ENCODE data around the gene CBX8. TPM values are rescaled to one million over a fixed set of nuclear protein-coding genes. Genes with fewer than 3 reads are reported as not detected.

CBX8 gene
- total and polyA plus RNA-seq, 2 of the 13 experiments (the other 11 are each of a cell fraction or from before 2014, with no cell fraction given) = 0.34 to 12.6 TPM

GRCh38 chr17:79818026-79818758 lies 21.3 kb upstream of the CBX8 start (continued):
- TF ChIP-seq, protein P1, sequence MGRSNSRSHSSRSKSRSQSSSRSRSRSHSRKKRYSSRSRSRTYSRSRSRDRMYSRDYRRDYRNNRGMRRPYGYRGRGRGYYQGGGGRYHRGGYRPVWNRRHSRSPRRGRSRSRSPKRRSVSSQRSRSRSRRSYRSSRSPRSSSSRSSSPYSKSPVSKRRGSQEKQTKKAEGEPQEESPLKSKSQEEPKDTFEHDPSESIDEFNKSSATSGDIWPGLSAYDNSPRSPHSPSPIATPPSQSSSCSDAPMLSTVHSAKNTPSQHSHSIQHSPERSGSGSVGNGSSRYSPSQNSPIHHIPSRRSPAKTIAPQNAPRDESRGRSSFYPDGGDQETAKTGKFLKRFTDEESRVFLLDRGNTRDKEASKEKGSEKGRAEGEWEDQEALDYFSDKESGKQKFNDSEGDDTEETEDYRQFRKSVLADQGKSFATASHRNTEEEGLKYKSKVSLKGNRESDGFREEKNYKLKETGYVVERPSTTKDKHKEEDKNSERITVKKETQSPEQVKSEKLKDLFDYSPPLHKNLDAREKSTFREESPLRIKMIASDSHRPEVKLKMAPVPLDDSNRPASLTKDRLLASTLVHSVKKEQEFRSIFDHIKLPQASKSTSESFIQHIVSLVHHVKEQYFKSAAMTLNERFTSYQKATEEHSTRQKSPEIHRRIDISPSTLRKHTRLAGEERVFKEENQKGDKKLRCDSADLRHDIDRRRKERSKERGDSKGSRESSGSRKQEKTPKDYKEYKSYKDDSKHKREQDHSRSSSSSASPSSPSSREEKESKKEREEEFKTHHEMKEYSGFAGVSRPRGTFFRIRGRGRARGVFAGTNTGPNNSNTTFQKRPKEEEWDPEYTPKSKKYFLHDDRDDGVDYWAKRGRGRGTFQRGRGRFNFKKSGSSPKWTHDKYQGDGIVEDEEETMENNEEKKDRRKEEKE (IDR thresholded peaks at IDR 0.05) = no peak
- TF ChIP-seq, protein P2, sequence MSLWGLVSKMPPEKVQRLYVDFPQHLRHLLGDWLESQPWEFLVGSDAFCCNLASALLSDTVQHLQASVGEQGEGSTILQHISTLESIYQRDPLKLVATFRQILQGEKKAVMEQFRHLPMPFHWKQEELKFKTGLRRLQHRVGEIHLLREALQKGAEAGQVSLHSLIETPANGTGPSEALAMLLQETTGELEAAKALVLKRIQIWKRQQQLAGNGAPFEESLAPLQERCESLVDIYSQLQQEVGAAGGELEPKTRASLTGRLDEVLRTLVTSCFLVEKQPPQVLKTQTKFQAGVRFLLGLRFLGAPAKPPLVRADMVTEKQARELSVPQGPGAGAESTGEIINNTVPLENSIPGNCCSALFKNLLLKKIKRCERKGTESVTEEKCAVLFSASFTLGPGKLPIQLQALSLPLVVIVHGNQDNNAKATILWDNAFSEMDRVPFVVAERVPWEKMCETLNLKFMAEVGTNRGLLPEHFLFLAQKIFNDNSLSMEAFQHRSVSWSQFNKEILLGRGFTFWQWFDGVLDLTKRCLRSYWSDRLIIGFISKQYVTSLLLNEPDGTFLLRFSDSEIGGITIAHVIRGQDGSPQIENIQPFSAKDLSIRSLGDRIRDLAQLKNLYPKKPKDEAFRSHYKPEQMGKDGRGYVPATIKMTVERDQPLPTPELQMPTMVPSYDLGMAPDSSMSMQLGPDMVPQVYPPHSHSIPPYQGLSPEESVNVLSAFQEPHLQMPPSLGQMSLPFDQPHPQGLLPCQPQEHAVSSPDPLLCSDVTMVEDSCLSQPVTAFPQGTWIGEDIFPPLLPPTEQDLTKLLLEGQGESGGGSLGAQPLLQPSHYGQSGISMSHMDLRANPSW (CRISPR knock-in tag; IDR thresholded peaks at IDR 0.05; ENCODE audit: borderline replicate concordance) = no peak
- TF ChIP-seq ZFP91 (CRISPR knock-in tag; IDR thresholded peaks at IDR 0.05; ENCODE audit: borderline replicate concordance) (peak; percentile 38; the same call in 1 of the 2 replicates), ZNF672 (CRISPR knock-in tag; IDR thresholded peaks at IDR 0.05) (no peak), NR2F6 (IDR thresholded peaks at IDR 0.05) (peak; percentile 42; the same call in 1 of the 2 replicates), NR2F6 (CRISPR knock-in tag; IDR thresholded peaks at IDR 0.05) (peak; percentile 75), ZFAT (CRISPR knock-in tag; conservative IDR thresholded peaks at IDR 0.05) (no peak), ZNF790 (CRISPR knock-in tag; IDR thresholded peaks at IDR 0.05; ENCODE audit: borderline replicate concordance) (no peak), FIP1L1 (IDR thresholded peaks at IDR 0.05; ENCODE audit: borderline replicate concordance, insufficient read depth, low read depth, low read length) (no peak), ATF5 (CRISPR knock-in tag; IDR thresholded peaks at IDR 0.05; ENCODE audit: low read depth) (0 out of 2 replicates have a peak, but pooled peaks have one; percentile 27), HOXA5 (CRISPR knock-in tag; IDR thresholded peaks at IDR 0.05) (no peak), MIXL1 (CRISPR knock-in tag; IDR thresholded peaks at IDR 0.05) (peak; percentile 58; the same call in 1 of the 2 replicates), HOXA3 (CRISPR knock-in tag; IDR thresholded peaks at IDR 0.05) (peak; percentile 59; the same call in 1 of the 2 replicates), ZNF30 (CRISPR knock-in tag; IDR thresholded peaks at IDR 0.05) (no peak), ZFP36L1 (CRISPR knock-in tag; IDR thresholded peaks at IDR 0.05) (no peak), ZKSCAN5 (CRISPR knock-in tag; IDR thresholded peaks at IDR 0.05) (no peak), ZBTB34 (CRISPR knock-in tag; IDR thresholded peaks at IDR 0.05) (no peak), EED (CRISPR knock-in tag; IDR thresholded peaks at IDR 0.05) (no peak), ZBTB21 (CRISPR knock-in tag; IDR thresholded peaks at IDR 0.05) (no peak)
- TF ChIP-seq, protein P3, sequence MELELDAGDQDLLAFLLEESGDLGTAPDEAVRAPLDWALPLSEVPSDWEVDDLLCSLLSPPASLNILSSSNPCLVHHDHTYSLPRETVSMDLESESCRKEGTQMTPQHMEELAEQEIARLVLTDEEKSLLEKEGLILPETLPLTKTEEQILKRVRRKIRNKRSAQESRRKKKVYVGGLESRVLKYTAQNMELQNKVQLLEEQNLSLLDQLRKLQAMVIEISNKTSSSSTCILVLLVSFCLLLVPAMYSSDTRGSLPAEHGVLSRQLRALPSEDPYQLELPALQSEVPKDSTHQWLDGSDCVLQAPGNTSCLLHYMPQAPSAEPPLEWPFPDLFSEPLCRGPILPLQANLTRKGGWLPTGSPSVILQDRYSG (CRISPR knock-in tag; IDR thresholded peaks at IDR 0.05) = no peak

Data from HepG2 (cell line).